Transverse colon (tissue), 4 donors: ENCODE results near the gene GIPC3. TPM values are rescaled to one million over a fixed set of nuclear protein-coding genes. Genes with fewer than 3 reads are reported as not detected.
"Not testable (repeated sequence)": the region's sequence is repeated elsewhere in the genome, so short reads cannot be mapped to it uniquely, and the experiment has no call there.

Experiments used
- DNase-seq: peaks from one replicate; pipeline ENCODE4 v3.0.0-alpha.2; 2019
- H3K27ac ChIP-seq, 4 donors: fragments of 200-600 bp; sonication (generic); 2 replicates each; pipeline ENCODE4 v1.5.1; 2016 to 2018; ENCODE audit warnings: inconsistent platforms in 4 of 4
- H3K27me3 ChIP-seq: fragments of 200-600 bp; sonication (generic); 2 replicates; pipeline ENCODE4 v1.5.1; 2017; ENCODE audit warnings: inconsistent platforms
- H3K36me3 ChIP-seq, 4 donors: fragments of 200-600 bp; sonication (generic); 2 replicates each; pipeline ENCODE4 v1.5.1; 2017 to 2019; ENCODE audit warnings: inconsistent platforms in 4 of 4
- H3K4me1 ChIP-seq, 4 donors: fragments of 200-600 bp; sonication (generic); 2 replicates each; pipeline ENCODE4 v1.5.1; 2017 to 2020; ENCODE audit warnings: inconsistent platforms in 4 of 4
- H3K4me3 ChIP-seq, 4 donors: fragments of 200-600 bp; sonication (generic); 1 replicate in 1 of 4; 2 replicates in 3 of 4; pipeline versions ENCODE4 v1.5.1 to v1.6.1; 2017 to 2019; ENCODE audit warnings: inconsistent platforms in 4 of 4
- H3K9me3 ChIP-seq, 2 donors: fragments of 200-600 bp; sonication (generic); 2 replicates each; pipeline ENCODE4 v1.5.1; 2017 to 2019; ENCODE audit warnings: inconsistent platforms in 2 of 2
- EP300 ChIP-seq: sonication (generic); formaldehyde crosslinking; IDR thresholded peaks from one replicate; pipeline ENCODE4 v1.6.1; 2017; ENCODE audit warnings: antibody characterized with exemption, low read depth
- POLR2A ChIP-seq: fragments of 450-650 bp; IDR thresholded peaks from one replicate; pipeline ENCODE4 v1.6.1; 2016; ENCODE audit warnings: antibody characterized with exemption, mild to moderate bottlenecking, moderate library complexity
- POLR2AphosphoS5 ChIP-seq, 3 donors: sonication (generic); formaldehyde crosslinking; IDR thresholded peaks; one replicate each; pipeline ENCODE4 v1.6.1; 2016; ENCODE audit warnings: antibody characterized with exemption in 3 of 3
- WGBS, 2 donors: methylation state at CpG; one replicate each; pipeline ENCODE4 v1.1.5; 2018; ENCODE audit warnings: low coverage in 1 of 2; 5-methylcytosine and 5-hydroxymethylcytosine counted together
- in situ Hi-C, 4 donors: fragments of 200-750 bp; cut with MboI; loops; one replicate each; pipeline versions ENCODE4 v1.15.0 to v1.15.1; 2017; ENCODE audit warnings: low sequenced_read_pairs in 3 of 4, low pct_ligation_motif_present in 1 of 4, low pct_unique_long_range_greater_than_20kb in 1 of 4
- intact Hi-C: fragments of 100-400 bp; cut with DNase I; formaldehyde crosslinking; loops from one replicate; pipeline ENCODE4 v1.15.1; 2023; ENCODE audit warnings: low total_unique reads
- total RNA-seq, 4 donors: library from RNA; depleted of rRNA; stranded (reverse); fragments of >200 nt; gene quantifications; one replicate each; pipeline ENCODE4 v1.1.0, GENCODE V29; 2016
- TF ChIP-seq, protein P1 (sequence below), 5 experiments: fragments of 200-600 bp in 3 of 5; fragments of 450-650 bp in 2 of 5; sonication (generic) in 3 of 5; IDR thresholded peaks; 1 replicate in 2 of 5; 2 replicates in 3 of 5; pipeline ENCODE4 v1.5.1; 2016 to 2017; ENCODE audit warnings: antibody characterized with exemption in 5 of 5, inconsistent platforms in 3 of 5, mild to moderate bottlenecking in 2 of 5, moderate library complexity in 1 of 5

The GIPC3 gene
- total RNA-seq, 4 donors from 2014 or later = 0.14 to 0.95 (median 0.60) TPM; not detected in 1

DNA sequence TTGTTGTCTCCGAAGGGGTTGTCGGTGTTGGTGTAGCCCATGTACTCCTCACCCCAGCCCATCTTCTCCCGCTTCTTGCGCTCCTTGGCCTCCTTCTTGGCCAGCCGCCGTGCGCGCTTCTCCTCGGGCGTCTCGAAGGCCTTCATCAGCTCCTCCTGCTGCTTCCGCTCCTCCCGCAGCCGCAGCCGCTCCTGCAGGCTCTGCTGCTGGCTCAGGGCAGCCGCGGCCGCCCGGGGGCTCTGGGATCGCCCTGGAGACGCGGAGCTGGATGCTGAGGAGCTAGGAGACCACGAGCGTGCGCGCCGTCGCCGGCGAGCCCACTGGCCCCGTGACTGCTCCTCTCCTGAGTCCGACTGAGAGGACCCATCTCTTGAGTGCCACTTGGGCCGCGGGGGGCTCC is 38.4 kb downstream of the GIPC3 start:
- Histone ChIP-seq H3K27ac (no peak overlapping the region), H3K4me1 (peaks cover 14 to 25% (median 17%) of the 10 kb centered on the region in 4 donors), H3K9me3 (no peaks in the 10 kb centered on the region), H3K4me3 (no peak overlapping the region), H3K27me3 (no peaks in the 10 kb centered on the region), H3K36me3 (no peaks in the 10 kb centered on the region)
- no peak for TF ChIP-seq EP300
- no peak for TF ChIP-seq POLR2AphosphoS5 (IDR thresholded peaks at IDR 0.05)
- TF ChIP-seq, protein P1, sequence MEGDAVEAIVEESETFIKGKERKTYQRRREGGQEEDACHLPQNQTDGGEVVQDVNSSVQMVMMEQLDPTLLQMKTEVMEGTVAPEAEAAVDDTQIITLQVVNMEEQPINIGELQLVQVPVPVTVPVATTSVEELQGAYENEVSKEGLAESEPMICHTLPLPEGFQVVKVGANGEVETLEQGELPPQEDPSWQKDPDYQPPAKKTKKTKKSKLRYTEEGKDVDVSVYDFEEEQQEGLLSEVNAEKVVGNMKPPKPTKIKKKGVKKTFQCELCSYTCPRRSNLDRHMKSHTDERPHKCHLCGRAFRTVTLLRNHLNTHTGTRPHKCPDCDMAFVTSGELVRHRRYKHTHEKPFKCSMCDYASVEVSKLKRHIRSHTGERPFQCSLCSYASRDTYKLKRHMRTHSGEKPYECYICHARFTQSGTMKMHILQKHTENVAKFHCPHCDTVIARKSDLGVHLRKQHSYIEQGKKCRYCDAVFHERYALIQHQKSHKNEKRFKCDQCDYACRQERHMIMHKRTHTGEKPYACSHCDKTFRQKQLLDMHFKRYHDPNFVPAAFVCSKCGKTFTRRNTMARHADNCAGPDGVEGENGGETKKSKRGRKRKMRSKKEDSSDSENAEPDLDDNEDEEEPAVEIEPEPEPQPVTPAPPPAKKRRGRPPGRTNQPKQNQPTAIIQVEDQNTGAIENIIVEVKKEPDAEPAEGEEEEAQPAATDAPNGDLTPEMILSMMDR (IDR thresholded peaks at IDR 0.05) = no peak
- WGBS, 2 donors = 96 to 100% methylated on average over 2 to 34 of the region's 34 CpGs
- no peak for DNase-seq
- in situ Hi-C loops = no loop called here
- intact Hi-C loops = loop anchor here (2.0 kb wide), 1 partner anchor 37 kb away; no protein-coding TSS in a partner anchor

DNA sequence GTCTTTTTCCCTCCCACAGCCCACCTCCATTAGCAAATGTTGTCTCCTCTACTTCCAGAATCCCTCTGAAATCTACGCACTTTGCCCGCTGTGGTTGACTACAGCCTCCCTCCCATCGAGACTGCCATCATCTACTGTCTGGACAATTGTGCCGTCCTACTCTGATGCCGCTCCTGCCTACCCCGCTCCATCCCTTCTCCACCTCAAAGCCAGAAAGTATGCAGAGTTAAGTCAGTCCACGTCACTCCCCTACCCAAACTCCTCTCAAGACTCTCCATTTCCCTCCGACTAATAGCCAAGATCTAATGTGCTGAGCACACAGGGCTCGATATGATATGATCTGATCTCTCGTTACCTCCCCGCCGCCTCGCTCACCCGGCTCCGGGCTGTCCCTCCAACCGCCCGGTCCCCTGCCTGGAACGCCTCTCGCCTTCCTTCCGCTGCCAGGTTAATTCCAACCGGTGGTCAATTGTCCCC is 40.8 kb downstream of the GIPC3 start:
- DNase-seq = no peak
- H3K27me3 ChIP-seq = no peaks in the 10 kb centered on the region
- peak overlapping the region; percentile 86 to 96 (median 92) for H3K27ac ChIP-seq
- in situ Hi-C loops (no loop called here), intact Hi-C loops (no loop called here)
- H3K4me1 ChIP-seq = peaks cover 14 to 24% (median 17%) of the 10 kb centered on the region in 4 donors
- no peaks in the 10 kb centered on the region for H3K9me3 ChIP-seq
- H3K4me3 ChIP-seq = peak overlapping the region; percentile 91 to 99 (median 97)
- 2 to 5% methylated on average over 7 to 21 of the region's 21 CpGs for WGBS, 2 donors
- H3K36me3 ChIP-seq = no peaks in the 10 kb centered on the region
- TF ChIP-seq POLR2A (no peak), EP300 (no peak), POLR2AphosphoS5 (IDR thresholded peaks at IDR 0.05) (no peak)
- TF ChIP-seq, protein P1 (IDR thresholded peaks at IDR 0.05) = no peak

DNA sequence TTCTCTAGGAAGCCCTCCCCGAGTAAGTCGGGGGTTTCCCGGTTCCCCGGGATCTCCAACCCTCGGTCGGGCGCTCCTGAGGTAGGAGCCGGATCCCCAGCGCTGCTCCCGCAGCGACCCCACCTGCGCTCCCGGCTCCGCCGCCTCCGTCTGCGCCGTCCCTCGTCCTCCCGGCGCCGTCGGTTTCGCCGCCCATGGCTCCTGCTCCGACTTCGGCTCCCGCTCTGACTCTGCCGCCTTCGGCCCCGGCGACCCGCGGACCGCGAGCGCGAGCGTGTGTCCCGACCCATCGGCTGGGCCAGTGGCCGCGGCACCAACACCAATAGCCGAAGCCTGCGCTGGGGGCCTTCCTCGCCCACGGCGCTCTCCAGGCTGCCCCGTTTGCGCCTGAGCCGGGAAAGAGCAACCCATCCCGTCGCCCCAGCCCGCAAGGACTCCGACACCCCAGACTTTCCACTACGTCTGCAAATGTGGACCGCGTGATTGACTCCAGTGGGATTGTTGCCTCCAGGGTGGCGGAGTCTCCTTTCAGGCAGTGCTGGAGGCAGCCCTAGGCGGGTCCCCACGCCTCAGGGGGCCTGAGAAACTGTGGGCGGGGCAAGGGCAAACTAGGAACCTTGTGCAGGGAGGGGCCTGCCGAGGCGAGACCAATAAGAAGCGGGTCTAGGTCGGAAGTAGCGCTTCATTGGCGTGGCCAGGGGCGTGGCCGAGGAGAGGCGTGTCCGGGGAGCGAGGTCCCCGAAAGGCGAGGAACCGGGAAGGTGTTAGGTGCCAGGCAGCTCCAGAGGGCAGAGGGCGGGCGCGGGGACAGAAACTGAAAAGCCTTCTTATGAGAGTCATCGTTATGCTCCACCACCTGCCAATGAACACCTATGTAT is 41.4 kb downstream of the GIPC3 start, which contains the start of gene CACTIN:
Gene CACTIN, minus strand, starts transcription at position 318 of the 878 bp plus-strand sequence. Its CDS starts 28 bp downstream, at position 290.
- peaks cover 14 to 24% (median 17%) of the 10 kb centered on the region in 4 donors for H3K4me1 ChIP-seq
- in situ Hi-C loops (no loop called here), intact Hi-C loops (no loop called here)
- H3K36me3 ChIP-seq = no peaks in the 10 kb centered on the region
- H3K27ac ChIP-seq = peak within 1 kb of the TSS; percentile 86 to 96 (median 92)
- no peaks in the 10 kb centered on the region for H3K9me3 ChIP-seq
- TF ChIP-seq POLR2AphosphoS5 (IDR thresholded peaks at IDR 0.05) = peak; percentile 84 to 92 (median 91)
- TF ChIP-seq EP300 = no peak
- TF ChIP-seq POLR2A = peak; percentile 79
- TF ChIP-seq, protein P1 (IDR thresholded peaks at IDR 0.05) = no peak
- H3K4me3 ChIP-seq = peak within 1 kb of the TSS; percentile 91 to 99 (median 97)
- peak; percentile 99 for DNase-seq
- 1% methylated on average over 70 of the region's 80 CpGs; no CpG with 5 or more reads in 1 of the 2 donors for WGBS, 2 donors
- no peaks in the 10 kb centered on the region for H3K27me3 ChIP-seq

DNA sequence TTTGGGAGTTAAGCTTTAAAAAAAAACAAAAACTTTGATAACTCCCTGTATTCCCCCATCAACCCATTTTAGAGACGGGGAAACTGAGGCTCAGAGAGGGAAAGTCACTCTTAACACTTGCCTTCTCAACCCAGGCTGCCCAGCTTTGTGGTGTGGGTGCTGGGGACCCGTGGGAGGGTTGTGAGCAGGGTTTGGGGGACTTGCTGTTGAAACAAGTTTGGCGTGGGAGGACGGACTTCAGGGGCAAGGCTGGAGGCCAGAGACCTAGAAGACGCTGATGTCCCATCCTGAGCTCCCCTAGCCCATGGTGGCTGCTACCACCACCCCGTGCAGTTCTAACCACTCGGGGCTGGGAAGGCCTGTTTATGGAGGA is 42.1 kb downstream of the GIPC3 start:
- peak overlapping the region in 1 of 4 donors; percentile 19 for H3K4me3 ChIP-seq

DNA sequence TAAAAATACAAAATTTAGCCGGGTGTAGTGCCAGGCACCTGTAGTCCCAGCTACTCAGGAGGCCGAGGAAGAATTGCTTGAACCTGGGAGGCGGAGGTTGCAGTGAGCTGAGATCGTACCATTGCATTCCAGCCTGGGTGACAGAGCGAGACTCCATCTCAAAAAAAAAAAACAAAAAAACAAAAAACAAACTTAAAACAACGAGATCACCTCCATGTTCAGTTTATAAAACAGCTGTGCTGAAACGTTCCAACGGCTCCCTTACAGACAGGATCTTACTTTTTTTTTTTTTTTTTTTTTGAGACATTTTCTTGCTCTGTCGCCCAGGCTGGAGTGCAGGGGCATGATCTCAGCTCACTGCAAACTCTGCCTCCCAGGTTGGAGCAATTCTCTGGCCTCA is 43.5 kb downstream of the GIPC3 start:
- H3K4me1 ChIP-seq = peaks cover 14 to 24% (median 17%) of the 10 kb centered on the region in 4 donors
- DNase-seq, in situ Hi-C loops, H3K27ac ChIP-seq, H3K27me3 ChIP-seq, H3K36me3 ChIP-seq, H3K9me3 ChIP-seq, H3K4me3 ChIP-seq, intact Hi-C loops: not testable (repeated sequence)
- WGBS, 2 donors = 43 to 63% methylated on average over 5 to 9 of the region's 9 CpGs

More for the DNA sequence above, 42.1 kb downstream of the GIPC3 start:
- H3K9me3 ChIP-seq = no peaks in the 10 kb centered on the region
- TF ChIP-seq POLR2A = no peak
- TF ChIP-seq EP300 = no peak
- TF ChIP-seq POLR2AphosphoS5 (IDR thresholded peaks at IDR 0.05) = no peak
- TF ChIP-seq, protein P1 (IDR thresholded peaks at IDR 0.05) = no peak
- DNase-seq = no peak
- intact Hi-C loops (no loop called here), in situ Hi-C loops (no loop called here)
- H3K27me3 ChIP-seq = no peaks in the 10 kb centered on the region
- WGBS, 2 donors = 10 to 50% methylated on average over 2 to 7 of the region's 7 CpGs
- H3K4me1 ChIP-seq = peaks cover 14 to 24% (median 17%) of the 10 kb centered on the region in 4 donors
- peak overlapping the region; percentile 86 to 96 (median 92) for H3K27ac ChIP-seq
- H3K36me3 ChIP-seq = peaks cover 0 to 5% (median 2%) of the 10 kb centered on the region in 4 donors
